ENCODE data around the gene APP. TPM values are rescaled to one million over a fixed set of nuclear protein-coding genes. Genes with fewer than 3 reads are reported as not detected.

Gene APP
- total RNA-seq, 1 experiment from 2014 or later: 531 TPM

DNA sequence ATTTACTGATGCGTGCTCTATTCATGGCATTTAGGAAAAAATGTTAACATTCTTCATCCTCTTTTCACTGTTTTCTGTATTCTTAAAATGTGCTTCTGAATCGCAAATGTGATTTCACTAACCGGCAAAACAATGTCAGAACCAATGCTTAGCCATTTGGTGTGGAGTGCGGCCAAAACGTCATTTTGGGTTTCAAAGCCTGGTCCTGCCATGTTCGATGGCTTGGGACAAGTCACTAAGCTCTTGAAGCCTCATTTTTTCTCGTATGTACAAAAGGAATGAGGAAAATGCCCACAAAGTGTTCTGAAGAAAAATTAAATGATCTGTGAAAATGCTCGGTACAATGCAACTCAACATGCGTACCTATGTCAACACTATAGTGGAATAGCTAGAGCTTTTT is 175.3 kb downstream of the APP start:
- no peak overlapping the region for H3K27ac ChIP-seq (ENCODE audit: low read depth, low read length, poor library complexity, severe bottlenecking)
- intact Hi-C loops (cut with micrococcal nuclease; ENCODE audit: unreplicated experiment): no loop called here
- H3K36me3 ChIP-seq (ENCODE audit: insufficient read depth, low read length, poor library complexity, severe bottlenecking): no peaks in the 10 kb centered on the region

DNA sequence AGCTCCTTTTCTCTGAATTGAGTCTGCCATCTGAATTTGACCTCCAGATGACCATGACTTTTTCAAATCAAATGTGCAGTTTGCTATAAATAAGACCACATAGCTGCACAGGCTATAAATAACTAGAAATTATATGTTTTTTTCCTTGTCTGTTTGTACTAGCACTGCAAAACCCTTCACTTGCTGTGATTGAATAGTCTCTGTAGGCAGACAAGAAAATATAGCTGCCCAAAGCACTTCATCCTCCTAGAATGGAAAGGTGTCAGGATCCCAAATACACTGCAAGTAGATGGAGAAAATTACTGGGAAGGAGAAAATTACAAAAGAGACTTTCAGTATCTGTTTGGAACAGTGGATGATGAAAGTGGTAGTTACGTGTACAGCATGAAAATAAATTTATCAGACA is 175.8 kb downstream of the APP start:
- no TSS peak for BruUV-seq (replicated peaks)
- TF ChIP-seq CTCF (conservative IDR thresholded peaks at IDR 0.05; ENCODE audit: low read depth, low read length): no peak
- TF ChIP-seq EZH2 (IDR thresholded peaks at IDR 0.05; ENCODE audit: borderline replicate concordance, low read depth, low read length, poor library complexity, severe bottlenecking): no peak
- no peak overlapping the region for H3K27ac ChIP-seq (ENCODE audit: low read depth, low read length, poor library complexity, severe bottlenecking)
- peaks cover 6% of the 10 kb centered on the region for H3K4me1 ChIP-seq (ENCODE audit: insufficient read depth, low read length, poor library complexity, severe bottlenecking)
- DNase-seq (ENCODE audit: low spot score): no peak
- no peaks in the 10 kb centered on the region for H3K9me3 ChIP-seq (ENCODE audit: low read depth, low read length, poor library complexity, severe bottlenecking)
- no peak overlapping the region for H3K4me3 ChIP-seq (ENCODE audit: low read depth, low read length, poor library complexity, severe bottlenecking)
- H3K36me3 ChIP-seq (ENCODE audit: insufficient read depth, low read length, poor library complexity, severe bottlenecking): no peaks in the 10 kb centered on the region
- POLR2A ChIA-PET (ENCODE audit: low non-redundant PET): no interaction called here
- CTCF ChIA-PET: no interaction called here
- intact Hi-C loops (cut with micrococcal nuclease; ENCODE audit: unreplicated experiment): no loop called here
- H3K27me3 ChIP-seq (replicated peaks; ENCODE audit: insufficient read depth, low read depth, low read length, poor library complexity): no peaks in the 10 kb centered on the region

More for the DNA sequence above, 175.3 kb downstream of the APP start:
- no peak overlapping the region for H3K4me3 ChIP-seq (ENCODE audit: low read depth, low read length, poor library complexity, severe bottlenecking)
- peaks cover 6% of the 10 kb centered on the region for H3K4me1 ChIP-seq (ENCODE audit: insufficient read depth, low read length, poor library complexity, severe bottlenecking)
- ChIA-PET POLR2A (ENCODE audit: low non-redundant PET) (no interaction called here), CTCF (no interaction called here)
- H3K9me3 ChIP-seq (ENCODE audit: low read depth, low read length, poor library complexity, severe bottlenecking): no peaks in the 10 kb centered on the region
- no TSS peak for BruUV-seq (replicated peaks)
- DNase-seq (ENCODE audit: low spot score): no peak
- TF ChIP-seq EZH2 (IDR thresholded peaks at IDR 0.05; ENCODE audit: borderline replicate concordance, low read depth, low read length, poor library complexity, severe bottlenecking): no peak
- TF ChIP-seq CTCF (conservative IDR thresholded peaks at IDR 0.05; ENCODE audit: low read depth, low read length): no peak
- no peaks in the 10 kb centered on the region for H3K27me3 ChIP-seq (replicated peaks; ENCODE audit: insufficient read depth, low read depth, low read length, poor library complexity)

- DNase-seq (ENCODE audit: low spot score): no peak
- ChIA-PET POLR2A (ENCODE audit: low non-redundant PET) (no interaction called here), CTCF (no interaction called here)
- Histone ChIP-seq H3K36me3 (ENCODE audit: insufficient read depth, low read length, poor library complexity, severe bottlenecking) (no peaks in the 10 kb centered on the region), H3K4me1 (ENCODE audit: insufficient read depth, low read length, poor library complexity, severe bottlenecking) (peaks cover 13% of the 10 kb centered on the region), H3K27ac (ENCODE audit: low read depth, low read length, poor library complexity, severe bottlenecking) (no peak overlapping the region), H3K4me3 (ENCODE audit: low read depth, low read length, poor library complexity, severe bottlenecking) (no peak overlapping the region), H3K27me3 (replicated peaks; ENCODE audit: insufficient read depth, low read depth, low read length, poor library complexity) (no peaks in the 10 kb centered on the region), H3K9me3 (ENCODE audit: low read depth, low read length, poor library complexity, severe bottlenecking) (no peaks in the 10 kb centered on the region)
- TF ChIP-seq CTCF (conservative IDR thresholded peaks at IDR 0.05; ENCODE audit: low read depth, low read length): no peak
- TF ChIP-seq EZH2 (IDR thresholded peaks at IDR 0.05; ENCODE audit: borderline replicate concordance, low read depth, low read length, poor library complexity, severe bottlenecking): no peak
- no TSS peak for BruUV-seq (replicated peaks)
- intact Hi-C loops (cut with micrococcal nuclease; ENCODE audit: unreplicated experiment): loop anchor here (10.0 kb wide), 1 partner anchor 176 kb away; no protein-coding TSS in a partner anchor
Measured at GRCh38 chr21:25988738-25989137, 181.8 kb downstream of the APP start.

All from A673 (cell line).